GM23248 (cell line): ENCODE data around the gene USP25.

Source experiments
- EZH2 ChIP-seq: fragments of 200-600 bp; sonication (generic); IDR thresholded peaks from 2 replicates; pipeline ENCODE4 v1.6.1; 2018; ENCODE audit warnings: antibody characterized with exemption, mild to moderate bottlenecking; ENCODE audit not compliant: insufficient read depth, poor library complexity, severe bottlenecking
- EZH2phosphoT487 ChIP-seq: fragments of 200-600 bp; sonication (generic); IDR thresholded peaks from 2 replicates; pipeline ENCODE4 v1.6.1; 2018; ENCODE audit warnings: antibody characterized with exemption, moderate library complexity, mild to moderate bottlenecking, low read depth; ENCODE audit not compliant: insufficient read depth

DNA sequence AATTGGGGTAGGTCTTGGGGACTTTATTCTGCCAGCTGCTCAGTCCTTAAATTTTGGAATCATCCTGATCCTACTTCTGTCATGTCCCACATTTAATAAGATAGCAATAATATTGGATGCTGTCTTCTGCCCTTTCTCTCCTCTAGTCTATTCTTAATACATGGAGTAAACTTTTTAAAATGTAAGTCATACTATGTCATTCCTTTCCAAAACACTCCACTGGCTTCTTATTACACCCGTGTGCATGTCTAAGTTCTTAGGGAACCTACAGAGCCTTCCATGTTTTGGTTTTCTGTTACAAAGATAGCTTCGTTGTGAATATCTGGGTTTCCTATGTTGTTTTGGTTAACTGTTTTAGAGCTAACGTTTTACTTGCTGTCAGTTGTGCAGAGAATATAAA lies 35.1 kb downstream of the USP25 start:
- no peak for TF ChIP-seq EZH2
- TF ChIP-seq EZH2phosphoT487: no peak
